GM23338 (cell line): ENCODE results near the gene PTPRN2. TPM values are rescaled to one million over a fixed set of nuclear protein-coding genes. Genes with fewer than 3 reads are reported as not detected.

Source experiments
- ATAC-seq: fragments of 200-7000 bp; cut with Tn5 transposase; 3 replicates; pipeline ENCODE4 v1.9.1; 2020
- DNase-seq: peaks from one replicate; pipeline ENCODE4 v3.0.0-alpha.2; 2015; ENCODE audit warnings: low spot score
- H2AFZ ChIP-seq: fragments of 200-600 bp; sonication (generic); 2 replicates; pipeline ENCODE4 v1.8.0; 2016; ENCODE audit warnings: antibody characterized with exemption, mild to moderate bottlenecking, moderate library complexity
- H3F3A ChIP-seq: fragments of 200-600 bp; sonication (generic); replicated peaks from 2 replicates; pipeline ENCODE4 v1.8.0; 2017; ENCODE audit warnings: antibody characterized with exemption, mixed run types, low read depth
- H3K27ac ChIP-seq: fragments of 200-600 bp; sonication (generic); 2 replicates; pipeline ENCODE4 v1.6.1; 2016; ENCODE audit warnings: low read depth
- H3K27me3 ChIP-seq: fragments of 200-600 bp; sonication (generic); 2 replicates; pipeline ENCODE4 v1.8.0; 2016; ENCODE audit warnings: mild to moderate bottlenecking, mixed run types, moderate library complexity; ENCODE audit not compliant: insufficient read depth
- H3K36me3 ChIP-seq: fragments of 200-600 bp; sonication (generic); 2 replicates; pipeline ENCODE4 v1.8.0; 2016; ENCODE audit warnings: mild to moderate bottlenecking; ENCODE audit not compliant: insufficient read depth
- H3K4me1 ChIP-seq: fragments of 200-600 bp; sonication (generic); 2 replicates; pipeline ENCODE4 v1.8.0; 2016; ENCODE audit warnings: mild to moderate bottlenecking, moderate library complexity; ENCODE audit not compliant: insufficient read depth
- H3K4me2 ChIP-seq: fragments of 200-600 bp; sonication (generic); 2 replicates; pipeline ENCODE4 v1.7.1; 2017; ENCODE audit warnings: mixed run types
- H3K4me3 ChIP-seq: fragments of 200-600 bp; sonication (generic); 2 replicates; pipeline ENCODE4 v1.6.1; 2016; ENCODE audit warnings: mixed run types
- H3K79me2 ChIP-seq: fragments of 200-600 bp; sonication (generic); replicated peaks from 2 replicates; pipeline ENCODE4 v1.8.0; 2017; ENCODE audit warnings: mild to moderate bottlenecking; ENCODE audit not compliant: insufficient read depth
- H3K9me2 ChIP-seq: fragments of 200-600 bp; sonication (generic); 2 replicates; pipeline ENCODE4 v1.8.0; 2017; ENCODE audit not compliant: insufficient read depth
- H4K20me1 ChIP-seq: fragments of 200-600 bp; sonication (generic); replicated peaks from 2 replicates; pipeline ENCODE4 v1.8.0; 2017; ENCODE audit warnings: mild to moderate bottlenecking; ENCODE audit not compliant: insufficient read depth
- H3K27ac Mint-ChIP-seq: 2 replicates; pipeline ENCODE4 v1.8.0; 2020; ENCODE audit warnings: inconsistent platforms, mild to moderate bottlenecking, moderate library complexity, mixed read lengths
- H3K27me3 Mint-ChIP-seq: 3 replicates; pipeline ENCODE4 v1.8.0; 2022; ENCODE audit warnings: low read depth, mild to moderate bottlenecking, moderate library complexity, mixed read lengths, inconsistent platforms; ENCODE audit not compliant: insufficient read depth, poor library complexity
- H3K36me3 Mint-ChIP-seq: 3 replicates; pipeline ENCODE4 v1.8.0; 2021; ENCODE audit warnings: low read depth, mild to moderate bottlenecking, inconsistent platforms, moderate library complexity, mixed read lengths
- H3K4me1 Mint-ChIP-seq: 3 replicates; pipeline ENCODE4 v1.8.0; 2020; ENCODE audit warnings: mild to moderate bottlenecking, inconsistent platforms, mixed read lengths
- H3K4me3 Mint-ChIP-seq: 3 replicates; pipeline ENCODE4 v1.8.0; 2021; ENCODE audit warnings: moderate library complexity, mild to moderate bottlenecking, inconsistent platforms, mixed read lengths
- H3K9me3 Mint-ChIP-seq: 3 replicates; pipeline ENCODE4 v1.8.0; 2020; ENCODE audit warnings: moderate library complexity, mild to moderate bottlenecking, inconsistent platforms, mixed read lengths
- CREB1 ChIP-seq: fragments of 250-450 bp; sonication (Bioruptor Pico); IDR thresholded peaks from 2 replicates; pipeline ENCODE4 v1.5.0; 2020; ENCODE audit warnings: low read depth, mild to moderate bottlenecking, moderate library complexity
- CTCF ChIP-seq, 2 experiments: fragments of 200-600 bp in 1 of 2; sonication (generic) in 1 of 2; conservative IDR thresholded peaks; 2 replicates each; pipeline versions ENCODE4 v1.5.1 to v1.6.1; 2016 to 2017; ENCODE audit warnings: antibody characterized with exemption in 2 of 2, low read depth in 2 of 2, mild to moderate bottlenecking in 2 of 2, moderate library complexity in 1 of 2
- ETS1 ChIP-seq: IDR thresholded peaks from 2 replicates; pipeline ENCODE4 v1.6.1; 2016; ENCODE audit warnings: antibody characterized with exemption
- EZH2 ChIP-seq: fragments of 200-600 bp; sonication (generic); IDR thresholded peaks from one replicate; pipeline ENCODE4 v1.8.0; 2017; ENCODE audit warnings: antibody characterized with exemption, mild to moderate bottlenecking, low read depth; ENCODE audit not compliant: unreplicated experiment
- EZH2phosphoT487 ChIP-seq: fragments of 200-600 bp; sonication (generic); IDR thresholded peaks from one replicate; pipeline ENCODE4 v1.8.1; 2018; ENCODE audit warnings: antibody characterized with exemption; ENCODE audit not compliant: unreplicated experiment
- JUNB ChIP-seq: IDR thresholded peaks from one replicate; pipeline ENCODE4 v1.6.1; 2016; ENCODE audit warnings: antibody characterized with exemption; ENCODE audit not compliant: unreplicated experiment
- NANOG ChIP-seq: IDR thresholded peaks from 2 replicates; pipeline ENCODE4 v1.6.1; 2016; ENCODE audit warnings: antibody characterized with exemption, borderline replicate concordance
- POLR2AphosphoS5 ChIP-seq: IDR thresholded peaks from 2 replicates; pipeline ENCODE4 v1.6.1; 2016; ENCODE audit warnings: antibody characterized with exemption, low read depth
- REST ChIP-seq: IDR thresholded peaks from one replicate; pipeline ENCODE4 v1.6.1; 2018; ENCODE audit warnings: antibody characterized with exemption; ENCODE audit not compliant: unreplicated experiment
- STAT1 ChIP-seq: IDR thresholded peaks from one replicate; pipeline ENCODE4 v1.6.1; 2016; ENCODE audit warnings: antibody characterized with exemption; ENCODE audit not compliant: unreplicated experiment
- ZNF114 ChIP-seq: fragments of 250-450 bp; sonication (Bioruptor Pico); IDR thresholded peaks from 2 replicates; pipeline ENCODE4 v1.5.0; 2020; ENCODE audit warnings: mild to moderate bottlenecking, moderate library complexity
- ZNF331 ChIP-seq: fragments of 250-450 bp; sonication (Bioruptor Pico); IDR thresholded peaks from 2 replicates; pipeline ENCODE4 v1.5.0; 2020; ENCODE audit warnings: low read depth, mild to moderate bottlenecking, moderate library complexity
- polyA plus RNA-seq: library from polyadenylated mRNA; unstranded; fragments of >200 nt; fragmentation: Nextera tagmentation; extraction: Ambion mirVana; gene quantifications from 2 replicates; pipeline ENCODE4 v1.2.1, GENCODE V29; 2016
- total RNA-seq: library from RNA; depleted of rRNA; stranded (reverse); fragments of >200 nt; shearing (Covaris generic); gene quantifications from 2 replicates; pipeline ENCODE4 v1.2.3, GENCODE V29; 2014
- TF ChIP-seq, protein P1 (sequence below): fragments of 250-450 bp; sonication (Bioruptor Pico); IDR thresholded peaks from 2 replicates; pipeline ENCODE4 v1.5.0; 2020; ENCODE audit warnings: mild to moderate bottlenecking, moderate library complexity

The PTPRN2 gene
- total and polyA plus RNA-seq, 2 experiments from 2014 or later = 0.87 to 4.0 TPM

DNA sequence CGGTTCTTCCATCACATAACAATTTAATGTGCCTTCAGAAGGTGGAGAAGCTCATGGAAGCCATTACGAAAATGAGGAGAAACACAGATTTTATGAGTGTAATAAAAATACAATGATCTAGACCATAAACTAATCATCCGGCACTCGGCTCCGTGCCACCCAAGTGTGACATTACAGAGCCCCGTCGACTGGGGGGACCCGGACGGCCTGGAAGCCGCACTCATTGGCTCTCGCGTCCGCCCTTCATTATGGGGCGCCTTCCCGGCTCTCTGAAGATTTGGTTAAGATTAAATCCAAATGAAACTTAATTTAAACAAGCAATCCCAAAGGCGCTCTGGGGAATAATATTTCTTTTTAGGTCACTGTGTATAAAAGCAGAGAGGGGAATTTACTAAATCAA is 1008.2 kb downstream of the PTPRN2 start:
- no peaks in the 10 kb centered on the region for H3F3A ChIP-seq
- H3K36me3 Mint-ChIP-seq = peaks cover 45% of the 10 kb centered on the region
- ATAC-seq = no peak
- H3K27me3 ChIP-seq = no peaks in the 10 kb centered on the region
- H3K4me1 ChIP-seq = no peaks in the 10 kb centered on the region
- H3K79me2 ChIP-seq = no peaks in the 10 kb centered on the region
- no peak overlapping the region for H3K27ac ChIP-seq
- no peaks in the 10 kb centered on the region for H4K20me1 ChIP-seq
- no peak overlapping the region for H3K4me2 ChIP-seq
- no peak overlapping the region for H3K4me3 Mint-ChIP-seq
- TF ChIP-seq POLR2AphosphoS5 = no peak
- no peak for TF ChIP-seq CTCF (conservative IDR thresholded peaks at IDR 0.05; ENCODE audit: low read depth in 2 of 2)
- no peak for TF ChIP-seq JUNB
- TF ChIP-seq, protein P1, sequence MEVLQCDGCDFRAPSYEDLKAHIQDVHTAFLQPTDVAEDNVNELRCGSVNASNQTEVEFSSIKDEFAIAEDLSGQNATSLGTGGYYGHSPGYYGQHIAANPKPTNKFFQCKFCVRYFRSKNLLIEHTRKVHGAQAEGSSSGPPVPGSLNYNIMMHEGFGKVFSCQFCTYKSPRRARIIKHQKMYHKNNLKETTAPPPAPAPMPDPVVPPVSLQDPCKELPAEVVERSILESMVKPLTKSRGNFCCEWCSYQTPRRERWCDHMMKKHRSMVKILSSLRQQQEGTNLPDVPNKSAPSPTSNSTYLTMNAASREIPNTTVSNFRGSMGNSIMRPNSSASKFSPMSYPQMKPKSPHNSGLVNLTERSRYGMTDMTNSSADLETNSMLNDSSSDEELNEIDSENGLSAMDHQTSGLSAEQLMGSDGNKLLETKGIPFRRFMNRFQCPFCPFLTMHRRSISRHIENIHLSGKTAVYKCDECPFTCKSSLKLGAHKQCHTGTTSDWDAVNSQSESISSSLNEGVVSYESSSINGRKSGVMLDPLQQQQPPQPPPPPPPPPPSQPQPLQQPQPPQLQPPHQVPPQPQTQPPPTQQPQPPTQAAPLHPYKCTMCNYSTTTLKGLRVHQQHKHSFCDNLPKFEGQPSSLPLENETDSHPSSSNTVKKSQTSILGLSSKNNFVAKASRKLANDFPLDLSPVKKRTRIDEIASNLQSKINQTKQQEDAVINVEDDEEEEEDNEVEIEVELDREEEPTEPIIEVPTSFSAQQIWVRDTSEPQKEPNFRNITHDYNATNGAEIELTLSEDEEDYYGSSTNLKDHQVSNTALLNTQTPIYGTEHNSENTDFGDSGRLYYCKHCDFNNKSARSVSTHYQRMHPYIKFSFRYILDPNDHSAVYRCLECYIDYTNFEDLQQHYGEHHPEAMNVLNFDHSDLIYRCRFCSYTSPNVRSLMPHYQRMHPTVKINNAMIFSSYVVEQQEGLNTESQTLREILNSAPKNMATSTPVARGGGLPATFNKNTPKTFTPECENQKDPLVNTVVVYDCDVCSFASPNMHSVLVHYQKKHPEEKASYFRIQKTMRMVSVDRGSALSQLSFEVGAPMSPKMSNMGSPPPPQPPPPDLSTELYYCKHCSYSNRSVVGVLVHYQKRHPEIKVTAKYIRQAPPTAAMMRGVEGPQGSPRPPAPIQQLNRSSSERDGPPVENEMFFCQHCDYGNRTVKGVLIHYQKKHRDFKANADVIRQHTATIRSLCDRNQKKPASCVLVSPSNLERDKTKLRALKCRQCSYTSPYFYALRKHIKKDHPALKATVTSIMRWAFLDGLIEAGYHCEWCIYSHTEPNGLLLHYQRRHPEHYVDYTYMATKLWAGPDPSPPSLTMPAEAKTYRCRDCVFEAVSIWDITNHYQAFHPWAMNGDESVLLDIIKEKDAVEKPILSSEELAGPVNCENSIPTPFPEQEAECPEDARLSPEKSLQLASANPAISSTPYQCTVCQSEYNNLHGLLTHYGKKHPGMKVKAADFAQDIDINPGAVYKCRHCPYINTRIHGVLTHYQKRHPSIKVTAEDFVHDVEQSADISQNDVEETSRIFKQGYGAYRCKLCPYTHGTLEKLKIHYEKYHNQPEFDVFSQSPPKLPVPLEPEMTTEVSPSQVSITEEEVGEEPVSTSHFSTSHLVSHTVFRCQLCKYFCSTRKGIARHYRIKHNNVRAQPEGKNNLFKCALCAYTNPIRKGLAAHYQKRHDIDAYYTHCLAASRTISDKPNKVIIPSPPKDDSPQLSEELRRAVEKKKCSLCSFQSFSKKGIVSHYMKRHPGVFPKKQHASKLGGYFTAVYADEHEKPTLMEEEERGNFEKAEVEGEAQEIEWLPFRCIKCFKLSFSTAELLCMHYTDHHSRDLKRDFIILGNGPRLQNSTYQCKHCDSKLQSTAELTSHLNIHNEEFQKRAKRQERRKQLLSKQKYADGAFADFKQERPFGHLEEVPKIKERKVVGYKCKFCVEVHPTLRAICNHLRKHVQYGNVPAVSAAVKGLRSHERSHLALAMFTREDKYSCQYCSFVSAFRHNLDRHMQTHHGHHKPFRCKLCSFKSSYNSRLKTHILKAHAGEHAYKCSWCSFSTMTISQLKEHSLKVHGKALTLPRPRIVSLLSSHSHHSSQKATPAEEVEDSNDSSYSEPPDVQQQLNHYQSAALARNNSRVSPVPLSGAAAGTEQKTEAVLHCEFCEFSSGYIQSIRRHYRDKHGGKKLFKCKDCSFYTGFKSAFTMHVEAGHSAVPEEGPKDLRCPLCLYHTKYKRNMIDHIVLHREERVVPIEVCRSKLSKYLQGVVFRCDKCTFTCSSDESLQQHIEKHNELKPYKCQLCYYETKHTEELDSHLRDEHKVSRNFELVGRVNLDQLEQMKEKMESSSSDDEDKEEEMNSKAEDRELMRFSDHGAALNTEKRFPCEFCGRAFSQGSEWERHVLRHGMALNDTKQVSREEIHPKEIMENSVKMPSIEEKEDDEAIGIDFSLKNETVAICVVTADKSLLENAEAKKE (CRISPR knock-in tag) = no peak
- no peak for TF ChIP-seq ZNF331
- no peak for TF ChIP-seq REST
- no peak for TF ChIP-seq ZNF114 (CRISPR knock-in tag)
- TF ChIP-seq ETS1 = no peak
- no peak for TF ChIP-seq EZH2
- TF ChIP-seq NANOG = no peak
- no peak for TF ChIP-seq STAT1
- no peak for TF ChIP-seq CREB1 (CRISPR knock-in tag)
- no peak for TF ChIP-seq EZH2phosphoT487
- no peak overlapping the region for H2AFZ ChIP-seq
- no peaks in the 10 kb centered on the region for H3K9me2 ChIP-seq
- peaks cover 7% of the 10 kb centered on the region for H3K27me3 Mint-ChIP-seq
- H3K36me3 ChIP-seq = no peaks in the 10 kb centered on the region; the same call in 1 of the 2 replicates
- peaks cover 92% of the 10 kb centered on the region for H3K9me3 Mint-ChIP-seq
- H3K27ac Mint-ChIP-seq = no peak overlapping the region
- no peaks in the 10 kb centered on the region; the same call in 2 of the 3 replicates for H3K4me1 Mint-ChIP-seq
- H3K4me3 ChIP-seq = no peak overlapping the region
- no peak for DNase-seq
